ENCODE results near the gene RPL36AL.

DNA sequence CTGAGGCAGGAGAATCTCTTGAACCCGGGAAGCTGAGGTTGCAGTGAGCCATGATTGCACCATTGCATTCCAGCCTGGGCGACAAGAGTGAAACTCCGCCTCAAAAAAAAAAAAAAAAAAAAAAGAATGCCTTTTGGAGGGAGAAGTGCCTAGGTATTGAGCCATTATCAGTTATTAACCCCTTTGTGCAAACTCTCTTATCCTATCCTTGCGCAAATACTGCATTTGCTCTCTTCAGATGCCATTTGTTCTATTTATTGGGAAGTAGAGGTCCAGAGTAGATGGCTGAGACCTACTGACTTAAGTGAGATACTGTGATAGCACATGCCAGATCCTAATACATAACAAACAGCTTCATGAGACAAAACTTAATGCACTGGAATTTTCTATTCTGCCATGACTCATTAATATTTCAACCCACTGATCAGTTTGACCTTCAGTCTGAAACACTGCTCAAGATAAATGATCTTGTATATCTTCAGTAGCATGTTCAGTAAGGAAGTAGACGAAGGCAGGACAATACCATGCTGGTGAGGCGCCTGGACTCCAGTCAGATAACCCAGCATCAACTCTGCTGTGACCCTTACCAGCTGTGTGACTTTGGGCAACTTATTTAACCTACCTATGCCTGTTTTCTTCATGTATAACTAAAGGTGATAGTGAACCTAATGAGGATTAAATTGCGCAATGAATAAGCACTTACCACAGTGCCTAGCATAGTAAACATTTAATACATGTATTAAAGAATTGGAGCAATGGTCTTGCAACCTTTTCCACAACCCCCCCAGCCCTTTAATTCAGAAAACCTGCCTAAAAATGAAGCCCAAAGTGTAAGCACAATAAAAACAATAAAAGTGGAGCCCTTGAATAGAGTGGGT is 20.4 kb upstream of the RPL36AL start:
- TF ChIP-seq EZH2 (IDR thresholded peaks at IDR 0.05; ENCODE audit: borderline replicate concordance, insufficient read depth, low read depth, low read length, poor library complexity, severe bottlenecking) = no peak
- TF ChIP-seq CTCF (IDR thresholded peaks at IDR 0.05) = no peak
